ENCODE data around the gene PTAR1. TPM values are rescaled to one million over a fixed set of nuclear protein-coding genes. Genes with fewer than 3 reads are reported as not detected.

PTAR1 gene
- total and polyA plus RNA-seq, 12 donors: 3.9 to 30.2 (median 23.6) TPM

DNA sequence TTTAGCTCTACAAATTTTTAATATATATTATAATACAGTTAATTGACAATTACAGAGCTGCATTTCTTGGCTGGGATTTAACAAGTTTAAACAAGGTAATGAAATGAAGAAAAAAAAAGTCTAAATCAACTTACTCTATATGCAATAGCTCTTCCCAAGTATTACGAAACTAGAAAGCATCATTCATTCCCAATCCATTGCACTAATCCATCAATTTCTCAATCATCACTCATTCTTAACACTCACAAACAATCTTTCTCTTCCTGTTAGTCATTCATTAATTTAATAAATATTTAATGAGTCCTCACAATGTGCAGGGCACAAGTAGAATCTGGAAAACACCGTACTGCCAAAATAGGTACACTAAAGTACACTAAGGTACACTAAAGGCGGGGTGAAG is 44.7 kb downstream of the PTAR1 start:
- DNase-seq: no peak

DNA sequence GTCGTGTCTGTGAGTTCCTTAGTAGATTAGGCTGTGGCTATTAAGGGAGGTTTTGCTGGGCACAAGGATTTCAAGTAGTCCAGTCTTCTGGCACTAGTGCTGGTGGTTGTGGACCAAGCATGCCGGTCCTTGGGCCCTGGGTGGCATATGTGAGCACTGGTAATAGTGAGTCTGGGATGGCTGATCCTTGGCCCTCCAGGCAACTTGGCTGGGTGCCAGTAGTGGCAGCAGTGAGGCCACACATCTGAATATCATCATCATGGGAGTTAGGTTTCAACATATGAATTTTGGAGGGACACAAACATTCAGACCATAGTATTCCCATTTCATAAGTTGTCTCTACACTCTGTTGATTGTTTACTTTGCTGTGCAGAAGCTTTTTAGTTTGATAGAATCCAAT is 62.3 kb downstream of the PTAR1 start:
- DNase-seq: no peak
- WGBS, 2 donors: 92 to 96% methylated on average over 2 of the region's 2 CpGs
- intact Hi-C loops (cut with DNase I): no loop called here

More for the DNA sequence above, 44.7 kb downstream of the PTAR1 start:
- intact Hi-C loops (cut with DNase I): no loop called here
- Histone ChIP-seq H3K4me3 (no peak overlapping the region), H3K9me3 (no peaks in the 10 kb centered on the region), H3K27ac (no peak overlapping the region), H3K4me1 (no peaks in the 10 kb centered on the region), H3K27me3 (no peaks in the 10 kb centered on the region), H3K36me3 (peaks cover 0 to 97% (median 6%) of the 10 kb centered on the region in 9 donors)
- WGBS, 2 donors: 97 to 98% methylated on average over 3 of the region's 3 CpGs
- ATAC-seq: no peak
- TF ChIP-seq, protein P1, sequence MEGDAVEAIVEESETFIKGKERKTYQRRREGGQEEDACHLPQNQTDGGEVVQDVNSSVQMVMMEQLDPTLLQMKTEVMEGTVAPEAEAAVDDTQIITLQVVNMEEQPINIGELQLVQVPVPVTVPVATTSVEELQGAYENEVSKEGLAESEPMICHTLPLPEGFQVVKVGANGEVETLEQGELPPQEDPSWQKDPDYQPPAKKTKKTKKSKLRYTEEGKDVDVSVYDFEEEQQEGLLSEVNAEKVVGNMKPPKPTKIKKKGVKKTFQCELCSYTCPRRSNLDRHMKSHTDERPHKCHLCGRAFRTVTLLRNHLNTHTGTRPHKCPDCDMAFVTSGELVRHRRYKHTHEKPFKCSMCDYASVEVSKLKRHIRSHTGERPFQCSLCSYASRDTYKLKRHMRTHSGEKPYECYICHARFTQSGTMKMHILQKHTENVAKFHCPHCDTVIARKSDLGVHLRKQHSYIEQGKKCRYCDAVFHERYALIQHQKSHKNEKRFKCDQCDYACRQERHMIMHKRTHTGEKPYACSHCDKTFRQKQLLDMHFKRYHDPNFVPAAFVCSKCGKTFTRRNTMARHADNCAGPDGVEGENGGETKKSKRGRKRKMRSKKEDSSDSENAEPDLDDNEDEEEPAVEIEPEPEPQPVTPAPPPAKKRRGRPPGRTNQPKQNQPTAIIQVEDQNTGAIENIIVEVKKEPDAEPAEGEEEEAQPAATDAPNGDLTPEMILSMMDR (IDR thresholded peaks at IDR 0.05): no peak

DNA sequence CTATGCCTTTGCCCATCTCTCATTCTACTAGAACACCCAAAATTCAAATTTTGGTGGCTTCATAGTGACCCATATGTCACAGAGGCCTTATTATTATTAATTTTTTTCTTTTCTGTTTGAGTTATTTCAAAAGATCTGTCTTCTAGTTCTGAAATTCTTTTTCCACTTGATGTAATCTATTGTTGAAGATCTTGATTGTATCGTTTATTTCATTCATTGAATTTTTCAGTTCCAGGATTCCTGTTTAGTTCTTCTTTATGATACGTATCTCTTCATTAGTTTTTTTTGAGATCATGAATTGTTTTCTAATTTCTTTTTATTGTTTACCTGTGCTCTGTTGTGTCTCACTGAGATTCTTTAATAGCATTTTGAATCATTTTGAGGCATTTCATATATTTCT is 63.0 kb downstream of the PTAR1 start:
- Histone ChIP-seq H3K4me1 (no peaks in the 10 kb centered on the region), H3K27ac (no peak overlapping the region), H3K4me3 (no peak overlapping the region), H3K9me3 (peaks cover 0 to 63% (median 27%) of the 10 kb centered on the region in 11 donors), H3K36me3 (no peaks in the 10 kb centered on the region), H3K27me3 (no peaks in the 10 kb centered on the region)
- no peak for DNase-seq
- TF ChIP-seq, protein P1 (IDR thresholded peaks at IDR 0.05): no peak
- ATAC-seq: no peak
- intact Hi-C loops (cut with DNase I): no loop called here
- WGBS, 2 donors: 93% methylated on average over 2 of the region's 2 CpGs

More for the DNA sequence above, 62.3 kb downstream of the PTAR1 start:
- Histone ChIP-seq H3K4me3 (no peak overlapping the region), H3K27ac (no peak overlapping the region), H3K36me3 (no peaks in the 10 kb centered on the region), H3K9me3 (peaks cover 0 to 69% (median 33%) of the 10 kb centered on the region in 11 donors), H3K4me1 (no peaks in the 10 kb centered on the region), H3K27me3 (no peaks in the 10 kb centered on the region)
- ATAC-seq: no peak
- TF ChIP-seq, protein P1 (IDR thresholded peaks at IDR 0.05): no peak

DNA sequence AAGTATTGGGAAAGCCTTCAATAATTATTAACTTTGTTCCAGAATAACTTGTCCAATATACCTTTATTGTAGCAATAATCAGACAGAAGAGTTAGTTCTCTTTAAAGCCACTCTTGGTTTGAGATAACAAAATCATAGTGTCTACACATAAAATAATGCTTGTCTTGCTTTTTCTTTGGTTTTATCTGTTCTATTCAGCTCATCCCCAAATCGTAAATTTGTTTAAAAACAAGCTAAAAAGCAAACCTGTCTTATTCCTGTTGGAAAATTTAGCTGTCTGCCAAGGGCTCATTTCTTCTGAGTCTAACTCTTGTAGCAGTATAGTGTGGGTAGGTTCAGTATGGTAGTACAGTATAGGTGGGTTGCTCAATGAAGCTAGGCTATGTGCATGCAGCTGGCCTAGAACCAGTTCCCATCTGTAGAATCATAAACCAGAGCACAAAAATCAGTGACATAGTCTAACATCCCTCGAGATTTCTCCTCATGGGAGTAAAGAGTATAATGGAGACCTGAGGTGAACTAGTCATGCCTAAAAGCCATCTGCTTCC is 69.7 kb downstream of the PTAR1 start:
- H3K4me1 ChIP-seq: no peaks in the 10 kb centered on the region
- intact Hi-C loops (cut with DNase I): no loop called here
- DNase-seq: no peak
- H3K36me3 ChIP-seq: no peaks in the 10 kb centered on the region
- no peak overlapping the region for H3K27ac ChIP-seq
- ATAC-seq: no peak
- H3K9me3 ChIP-seq: peaks cover 0 to 20% (median 0%) of the 10 kb centered on the region in 11 donors
- no peaks in the 10 kb centered on the region for H3K27me3 ChIP-seq
- TF ChIP-seq, protein P1 (IDR thresholded peaks at IDR 0.05): no peak
- WGBS, 2 donors: 68% methylated on average over 2 of the region's 2 CpGs
- no peak overlapping the region for H3K4me3 ChIP-seq

Measured in heart right ventricle (tissue), 16 donors.